ENCODE measurements around the gene RPTOR. TPM values are rescaled to one million over a fixed set of nuclear protein-coding genes. Genes with fewer than 3 reads are reported as not detected.

Gene RPTOR
- polyA plus RNA-seq, 1 of the 3 experiments (the other 2 are of a cell fraction): 14.9 TPM

- 96% methylated on average over 5 of the region's 5 CpGs for WGBS (ENCODE audit: low lambda C conversion rate)
- Histone ChIP-seq H2AFZ (ENCODE audit: low read depth) (no peak overlapping the region), H3K4me1 (ENCODE audit: control insufficient read depth in 1 of 2, insufficient read depth in 2 of 2, low read depth in 1 of 2, low read length in 1 of 2) (peaks cover 0 to 3% of the 10 kb centered on the region in 2 experiments; a peak in 1 of 4 replicates), H3K9ac (no peak overlapping the region), H3K9me2 (no peaks in the 10 kb centered on the region), H3K4me2 (no peak overlapping the region), H3K79me2 (ENCODE audit: insufficient read depth) (peaks cover 90% of the 10 kb centered on the region), H3F3A (replicated peaks; ENCODE audit: insufficient read depth) (no peaks in the 10 kb centered on the region), H3K27me3 (ENCODE audit: insufficient read depth) (no peaks in the 10 kb centered on the region), H4K20me1 (ENCODE audit: insufficient read depth) (peaks cover 40% of the 10 kb centered on the region), H3K27ac (ENCODE audit: low read depth in 2 of 2, low read length in 1 of 2) (no peak overlapping the region), H3K9me3 (no peaks in the 10 kb centered on the region), H3K36me3 (replicated peaks in 1 of 2; ENCODE audit: control insufficient read depth in 1 of 2, insufficient read depth in 2 of 2, low read length in 1 of 2) (no peaks in the 10 kb centered on the region), H3K4me3 (ENCODE audit: low read depth in 2 of 2, low read length in 1 of 2) (no peak overlapping the region)
- ChIA-PET CTCF (interaction anchor here (0.8 to 7.7 kb wide), 4 partner anchors 8 to 333 kb away, joined by 3 to 51 read pairs (median 4); no protein-coding TSS in a partner anchor), POLR2A (no interaction called here)
- no peak for DNase-seq
- TF ChIP-seq EZH2phosphoT487 (IDR thresholded peaks at IDR 0.05; ENCODE audit: borderline replicate concordance, low read depth) (no peak), NRF1 (IDR thresholded peaks at IDR 0.05; ENCODE audit: low read depth, low read length) (no peak), GABPA (IDR thresholded peaks at IDR 0.05; ENCODE audit: low read depth) (no peak)
These were observed 21.4 kb downstream of the RPTOR start for GRCh38 chr17:80566054-80566400.

- no peak for TF ChIP-seq TCF12 (IDR thresholded peaks at IDR 0.05)
- no peak for TF ChIP-seq YY1 (IDR thresholded peaks at IDR 0.05; ENCODE audit: low read depth)
- TF ChIP-seq ELF1 (IDR thresholded peaks at IDR 0.05): no peak
- TF ChIP-seq EP300 (IDR thresholded peaks at IDR 0.05; ENCODE audit: borderline replicate concordance in 1 of 2, low read depth in 1 of 2, low read length in 1 of 2): no peak
- no peak for TF ChIP-seq RXRA (IDR thresholded peaks at IDR 0.05; ENCODE audit: borderline replicate concordance, low read depth)
- TF ChIP-seq NFIC (IDR thresholded peaks at IDR 0.05; ENCODE audit: borderline replicate concordance): no peak
- no peak for TF ChIP-seq POLR2AphosphoS5 (IDR thresholded peaks at IDR 0.05; ENCODE audit: low read depth, low read length)
- no peak for TF ChIP-seq NRF1 (IDR thresholded peaks at IDR 0.05; ENCODE audit: low read depth, low read length)
- no peak for TF ChIP-seq FOXM1 (IDR thresholded peaks at IDR 0.05; ENCODE audit: low read depth)
- no peak for TF ChIP-seq TEAD4 (IDR thresholded peaks at IDR 0.05; ENCODE audit: borderline replicate concordance, insufficient read depth)
- TF ChIP-seq EZH2phosphoT487 (IDR thresholded peaks at IDR 0.05; ENCODE audit: borderline replicate concordance, low read depth): no peak
- TF ChIP-seq MEF2A (IDR thresholded peaks at IDR 0.05; ENCODE audit: borderline replicate concordance, low read depth): no peak
- TF ChIP-seq, protein P1, sequence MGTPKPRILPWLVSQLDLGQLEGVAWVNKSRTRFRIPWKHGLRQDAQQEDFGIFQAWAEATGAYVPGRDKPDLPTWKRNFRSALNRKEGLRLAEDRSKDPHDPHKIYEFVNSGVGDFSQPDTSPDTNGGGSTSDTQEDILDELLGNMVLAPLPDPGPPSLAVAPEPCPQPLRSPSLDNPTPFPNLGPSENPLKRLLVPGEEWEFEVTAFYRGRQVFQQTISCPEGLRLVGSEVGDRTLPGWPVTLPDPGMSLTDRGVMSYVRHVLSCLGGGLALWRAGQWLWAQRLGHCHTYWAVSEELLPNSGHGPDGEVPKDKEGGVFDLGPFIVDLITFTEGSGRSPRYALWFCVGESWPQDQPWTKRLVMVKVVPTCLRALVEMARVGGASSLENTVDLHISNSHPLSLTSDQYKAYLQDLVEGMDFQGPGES (IDR thresholded peaks at IDR 0.05; ENCODE audit: low read depth, low read length): no peak
- TF ChIP-seq, protein P2, sequence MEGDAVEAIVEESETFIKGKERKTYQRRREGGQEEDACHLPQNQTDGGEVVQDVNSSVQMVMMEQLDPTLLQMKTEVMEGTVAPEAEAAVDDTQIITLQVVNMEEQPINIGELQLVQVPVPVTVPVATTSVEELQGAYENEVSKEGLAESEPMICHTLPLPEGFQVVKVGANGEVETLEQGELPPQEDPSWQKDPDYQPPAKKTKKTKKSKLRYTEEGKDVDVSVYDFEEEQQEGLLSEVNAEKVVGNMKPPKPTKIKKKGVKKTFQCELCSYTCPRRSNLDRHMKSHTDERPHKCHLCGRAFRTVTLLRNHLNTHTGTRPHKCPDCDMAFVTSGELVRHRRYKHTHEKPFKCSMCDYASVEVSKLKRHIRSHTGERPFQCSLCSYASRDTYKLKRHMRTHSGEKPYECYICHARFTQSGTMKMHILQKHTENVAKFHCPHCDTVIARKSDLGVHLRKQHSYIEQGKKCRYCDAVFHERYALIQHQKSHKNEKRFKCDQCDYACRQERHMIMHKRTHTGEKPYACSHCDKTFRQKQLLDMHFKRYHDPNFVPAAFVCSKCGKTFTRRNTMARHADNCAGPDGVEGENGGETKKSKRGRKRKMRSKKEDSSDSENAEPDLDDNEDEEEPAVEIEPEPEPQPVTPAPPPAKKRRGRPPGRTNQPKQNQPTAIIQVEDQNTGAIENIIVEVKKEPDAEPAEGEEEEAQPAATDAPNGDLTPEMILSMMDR (IDR thresholded peaks at IDR 0.05): no peak
- TF ChIP-seq SIN3A (IDR thresholded peaks at IDR 0.05; ENCODE audit: borderline replicate concordance, low read depth, low read length): no peak
- TF ChIP-seq, protein P3, sequence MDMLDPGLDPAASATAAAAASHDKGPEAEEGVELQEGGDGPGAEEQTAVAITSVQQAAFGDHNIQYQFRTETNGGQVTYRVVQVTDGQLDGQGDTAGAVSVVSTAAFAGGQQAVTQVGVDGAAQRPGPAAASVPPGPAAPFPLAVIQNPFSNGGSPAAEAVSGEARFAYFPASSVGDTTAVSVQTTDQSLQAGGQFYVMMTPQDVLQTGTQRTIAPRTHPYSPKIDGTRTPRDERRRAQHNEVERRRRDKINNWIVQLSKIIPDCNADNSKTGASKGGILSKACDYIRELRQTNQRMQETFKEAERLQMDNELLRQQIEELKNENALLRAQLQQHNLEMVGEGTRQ (IDR thresholded peaks at IDR 0.05; ENCODE audit: borderline replicate concordance, low read depth, low read length): no peak
- no peak for TF ChIP-seq RAD21 (IDR thresholded peaks at IDR 0.05; ENCODE audit: low read length)
- no peak for TF ChIP-seq GATA2 (CRISPR knock-in tag; IDR thresholded peaks at IDR 0.05)
- TF ChIP-seq MAX (IDR thresholded peaks at IDR 0.05; ENCODE audit: low read depth): no peak
- no peak for DNase-seq
- ChIA-PET CTCF (interaction anchor here (0.8 to 1.4 kb wide), 4 partner anchors 9 to 179 kb away, joined by 3 to 7 read pairs (median 3); no protein-coding TSS in a partner anchor), POLR2A (no interaction called here)
- no peaks in the 10 kb centered on the region for H3K9me2 ChIP-seq
- no peaks in the 10 kb centered on the region for H3K9me3 ChIP-seq
- H3K27me3 ChIP-seq (ENCODE audit: insufficient read depth): no peaks in the 10 kb centered on the region
- peaks cover 30% of the 10 kb centered on the region for H4K20me1 ChIP-seq (ENCODE audit: insufficient read depth)
- H3K36me3 ChIP-seq (replicated peaks in 1 of 2; ENCODE audit: control insufficient read depth in 1 of 2, insufficient read depth in 2 of 2, low read length in 1 of 2): peaks cover 0 to 5% of the 10 kb centered on the region in 2 experiments
- H3K4me1 ChIP-seq (ENCODE audit: control insufficient read depth in 1 of 2, insufficient read depth in 2 of 2, low read depth in 1 of 2, low read length in 1 of 2): no peaks in the 10 kb centered on the region
- no peak overlapping the region for H3K4me2 ChIP-seq
- no peak overlapping the region for H3K9ac ChIP-seq
- no peak overlapping the region for H3K27ac ChIP-seq (ENCODE audit: low read depth in 2 of 2, low read length in 1 of 2)
- no peak overlapping the region for H3K4me3 ChIP-seq (ENCODE audit: low read depth in 2 of 2, low read length in 1 of 2)
- H3F3A ChIP-seq (replicated peaks; ENCODE audit: insufficient read depth): no peaks in the 10 kb centered on the region
- no peak overlapping the region for H2AFZ ChIP-seq (ENCODE audit: low read depth)
- H3K79me2 ChIP-seq (ENCODE audit: insufficient read depth): peaks cover 86% of the 10 kb centered on the region
These were observed 23.6 kb downstream of the RPTOR start for GRCh38 chr17:80568246-80568645.
